ENCODE data around the gene RBM47. TPM values are rescaled to one million over a fixed set of nuclear protein-coding genes. Genes with fewer than 3 reads are reported as not detected.

RBM47 gene
- total and polyA plus RNA-seq, 2 donors (not counting 1 experiment from before 2014, with no cell fraction given): 5.6 to 12.9 TPM

DNA sequence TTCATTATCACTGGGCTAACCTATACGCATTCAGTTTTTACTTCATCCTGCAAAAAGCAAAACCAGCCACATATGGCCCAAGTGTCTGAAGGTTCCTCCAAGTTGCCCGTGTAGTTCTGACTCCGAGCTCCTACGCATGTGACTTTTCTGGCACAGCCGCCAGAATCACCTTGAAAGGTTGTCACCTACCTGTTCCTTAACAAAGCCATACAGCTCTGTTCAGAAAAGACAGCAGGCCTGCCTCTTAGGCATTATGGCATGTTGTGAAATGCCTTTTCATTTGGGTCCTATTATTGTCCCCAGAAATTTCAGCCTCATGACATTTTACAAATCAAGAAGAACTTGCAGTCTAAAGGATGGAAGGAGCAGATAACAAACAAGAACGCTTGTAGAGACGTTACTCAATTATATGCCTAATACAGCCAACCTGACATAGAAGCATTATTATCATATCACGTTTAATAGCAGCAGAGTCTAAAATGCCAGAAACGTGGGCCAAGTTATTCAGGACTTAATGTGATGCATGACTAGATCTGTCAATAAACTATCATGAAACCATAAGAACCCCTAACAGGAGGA, 118.5 kb downstream of the RBM47 start:
- TF ChIP-seq EZH2 (IDR thresholded peaks at IDR 0.05; ENCODE audit: borderline replicate concordance, insufficient read depth, low read depth, low read length, poor library complexity, severe bottlenecking): no peak
- no peak for TF ChIP-seq CTCF (IDR thresholded peaks at IDR 0.05)
- Histone ChIP-seq H4K20me1 (ENCODE audit: control insufficient read depth, insufficient read depth, low read length, poor library complexity, severe bottlenecking) (no peaks in the 10 kb centered on the region), H3K9ac (ENCODE audit: low read length) (no peak overlapping the region), H3K27me3 (replicated peaks in 1 of 4; ENCODE audit: control extremely low read depth in 1 of 4, control insufficient read depth in 3 of 4, insufficient read depth in 4 of 4, low read length in 3 of 4) (no peaks in the 10 kb centered on the region), H3K4me3 (ENCODE audit: control extremely low read depth in 1 of 5, extremely low read depth in 1 of 5, insufficient read depth in 1 of 5, low read depth in 2 of 5, low read length in 4 of 5) (no peak overlapping the region), H3K79me2 (ENCODE audit: control insufficient read depth, insufficient read depth, low read length) (no peaks in the 10 kb centered on the region), H3K27ac (ENCODE audit: low read length in 2 of 2) (no peak overlapping the region), H3K9me3 (ENCODE audit: control extremely low read depth in 1 of 3, control insufficient read depth in 2 of 3, insufficient read depth in 1 of 3, low read length in 2 of 3) (no peaks in the 10 kb centered on the region), H3K4me2 (replicated peaks; ENCODE audit: low read depth, low read length, poor library complexity, severe bottlenecking) (no peak overlapping the region), H3K36me3 (replicated peaks in 1 of 2; ENCODE audit: control extremely low read depth in 1 of 2, control insufficient read depth in 1 of 2, extremely low read depth in 1 of 2, insufficient read depth in 2 of 2, low read length in 1 of 2) (no peaks in the 10 kb centered on the region), H3K4me1 (ENCODE audit: control insufficient read depth in 2 of 2, insufficient read depth in 2 of 2, low read length in 2 of 2) (peaks cover 19 to 24% of the 10 kb centered on the region in 2 donors), H2AFZ (ENCODE audit: insufficient read depth, low read depth, low read length, poor library complexity, severe bottlenecking) (no peak overlapping the region)
- no peak overlapping the region for H3K4me3 Mint-ChIP-seq
- no peak overlapping the region for H3K27ac Mint-ChIP-seq
- H3K4me1 Mint-ChIP-seq: peaks cover 28% of the 10 kb centered on the region
- peaks cover 2% of the 10 kb centered on the region for H3K9me3 Mint-ChIP-seq (ENCODE audit: insufficient read depth)
- CTCF ChIA-PET: no interaction called here
- intact Hi-C loops (cut with micrococcal nuclease): loop anchor here (10.0 kb wide), 1 partner anchor 64 kb away; no protein-coding TSS in a partner anchor
- DNase-seq (no peak), ATAC-seq (ENCODE audit: low read depth) (no peak)
- WGBS (ENCODE audit: insufficient coverage): 100% methylated on average over 7 of the region's 9 CpGs
- POLR2A ChIA-PET: no interaction called here
- H3K27me3 Mint-ChIP-seq: peaks cover 5% of the 10 kb centered on the region

DNA sequence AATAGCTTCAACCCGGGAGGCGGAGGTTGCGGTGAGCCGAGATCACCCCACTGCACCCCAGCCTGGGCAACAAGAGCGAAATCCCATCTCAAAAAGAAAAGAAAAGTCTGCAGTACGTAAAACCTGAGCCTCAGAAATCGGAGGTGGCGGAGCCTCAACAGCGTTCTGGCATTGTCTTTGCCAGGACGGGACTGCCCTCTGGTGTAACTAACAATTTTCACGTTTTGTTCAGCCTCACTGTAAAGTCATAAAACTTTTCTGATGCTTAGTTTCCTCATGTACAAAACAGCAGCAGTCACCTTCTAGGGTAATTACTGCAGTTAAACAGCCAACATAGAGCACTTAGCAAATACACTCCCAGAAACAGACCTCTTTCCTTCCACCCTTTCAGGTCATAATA, 121.7 kb downstream of the RBM47 start:
- Mint-ChIP-seq H3K9me3 (ENCODE audit: insufficient read depth) (no peaks in the 10 kb centered on the region), H3K27me3 (peaks cover 5% of the 10 kb centered on the region), H3K4me1 (peaks cover 7% of the 10 kb centered on the region), H3K4me3 (no peak overlapping the region), H3K27ac (no peak overlapping the region)
- H3K9ac ChIP-seq (ENCODE audit: low read length): no peak overlapping the region
- no peaks in the 10 kb centered on the region for H3K36me3 ChIP-seq (replicated peaks in 1 of 2; ENCODE audit: control extremely low read depth in 1 of 2, control insufficient read depth in 1 of 2, extremely low read depth in 1 of 2, insufficient read depth in 2 of 2, low read length in 1 of 2)
- ChIA-PET CTCF (interaction anchor here (0.6 kb wide), 1 partner anchor 33 kb away, joined by 3 read pairs; no protein-coding TSS in a partner anchor), POLR2A (no interaction called here)
- no peak for ATAC-seq (ENCODE audit: low read depth)
- H4K20me1 ChIP-seq (ENCODE audit: control insufficient read depth, insufficient read depth, low read length, poor library complexity, severe bottlenecking): no peaks in the 10 kb centered on the region
- no peaks in the 10 kb centered on the region for H3K9me3 ChIP-seq (ENCODE audit: control extremely low read depth in 1 of 3, control insufficient read depth in 2 of 3, insufficient read depth in 1 of 3, low read length in 2 of 3)
- intact Hi-C loops (cut with micrococcal nuclease): no loop called here
- no peak overlapping the region for H3K4me2 ChIP-seq (replicated peaks; ENCODE audit: low read depth, low read length, poor library complexity, severe bottlenecking)
- no peak overlapping the region for H3K4me3 ChIP-seq (ENCODE audit: control extremely low read depth in 1 of 5, extremely low read depth in 1 of 5, insufficient read depth in 1 of 5, low read depth in 2 of 5, low read length in 4 of 5)
- H2AFZ ChIP-seq (ENCODE audit: insufficient read depth, low read depth, low read length, poor library complexity, severe bottlenecking): no peak overlapping the region
- DNase-seq: no peak
- 91% methylated on average over 10 of the region's 11 CpGs for WGBS (ENCODE audit: insufficient coverage)
- no peak for TF ChIP-seq EZH2 (IDR thresholded peaks at IDR 0.05; ENCODE audit: borderline replicate concordance, insufficient read depth, low read depth, low read length, poor library complexity, severe bottlenecking)
- TF ChIP-seq CTCF (IDR thresholded peaks at IDR 0.05): no peak
- H3K79me2 ChIP-seq (ENCODE audit: control insufficient read depth, insufficient read depth, low read length): no peaks in the 10 kb centered on the region
- no peaks in the 10 kb centered on the region for H3K27me3 ChIP-seq (replicated peaks in 1 of 4; ENCODE audit: control extremely low read depth in 1 of 4, control insufficient read depth in 3 of 4, insufficient read depth in 4 of 4, low read length in 3 of 4)
- H3K27ac ChIP-seq (ENCODE audit: low read length in 2 of 2): no peak overlapping the region
- H3K4me1 ChIP-seq (ENCODE audit: control insufficient read depth in 2 of 2, insufficient read depth in 2 of 2, low read length in 2 of 2): no peaks in the 10 kb centered on the region

Data from B cell (primary cell).